Activated B cell treated with CpG ODN at 0.5 μM for 24 hours (primary cell): ENCODE data around the gene RFX8. TPM values are rescaled to one million over a fixed set of nuclear protein-coding genes. Genes with fewer than 3 reads are reported as not detected.

Experiments used
- ATAC-seq: fragments of 200-7000 bp; cut with Tn5 transposase; one replicate; pipeline ENCODE4 v1.10.0; 2021; ENCODE audit warnings: low read depth, mild to moderate bottlenecking, moderate library complexity
- CTCF ChIA-PET: fragments of 350-600 bp; sonication (Branson Sonifier 250); formaldehyde crosslinking; loops from one replicate; lab custom pipeline; 2021; ENCODE audit warnings: antibody characterized with exemption; lab: Charles Lee
- POLR2A ChIA-PET: fragments of 350-600 bp; sonication (Branson Sonifier 250); formaldehyde crosslinking; loops from one replicate; lab custom pipeline; 2021; ENCODE audit warnings: antibody characterized with exemption; lab: Charles Lee
- DNase-seq: peaks from one replicate; pipeline ENCODE4 v3.0.0; 2022
- H3K27ac Mint-ChIP-seq: one replicate; pipeline ENCODE4 v1.8.0; 2020; ENCODE audit warnings: mixed read lengths
- H3K27me3 Mint-ChIP-seq: one replicate; pipeline ENCODE4 v1.8.0; 2021; ENCODE audit warnings: mixed read lengths
- H3K36me3 Mint-ChIP-seq: one replicate; pipeline ENCODE4 v1.8.0; 2021; ENCODE audit warnings: low read depth, mixed read lengths
- H3K4me1 Mint-ChIP-seq: one replicate; pipeline ENCODE4 v1.8.0; 2021; ENCODE audit warnings: mixed read lengths
- H3K4me3 Mint-ChIP-seq: one replicate; pipeline ENCODE4 v1.8.0; 2020; ENCODE audit warnings: mild to moderate bottlenecking, mixed read lengths
- H3K9me3 Mint-ChIP-seq: one replicate; pipeline ENCODE4 v1.8.0; 2020; ENCODE audit warnings: mixed read lengths
- intact Hi-C: fragments of 100-400 bp; cut with micrococcal nuclease; formaldehyde crosslinking; loops from one replicate; pipeline ENCODE4 v1.15.1; 2024
- total RNA-seq: library from RNA; stranded (reverse); gene quantifications from 2 replicates; pipeline ENCODE4 v1.2.3, GENCODE V29; 2022
- TF ChIP-seq, protein P1 (sequence below): fragments of 200-600 bp; IDR thresholded peaks from one replicate; pipeline ENCODE4 v1.8.0; 2022; ENCODE audit warnings: antibody characterized with exemption, mild to moderate bottlenecking

RFX8 gene
- total RNA-seq, 1 donor from 2014 or later = not detected

DNA sequence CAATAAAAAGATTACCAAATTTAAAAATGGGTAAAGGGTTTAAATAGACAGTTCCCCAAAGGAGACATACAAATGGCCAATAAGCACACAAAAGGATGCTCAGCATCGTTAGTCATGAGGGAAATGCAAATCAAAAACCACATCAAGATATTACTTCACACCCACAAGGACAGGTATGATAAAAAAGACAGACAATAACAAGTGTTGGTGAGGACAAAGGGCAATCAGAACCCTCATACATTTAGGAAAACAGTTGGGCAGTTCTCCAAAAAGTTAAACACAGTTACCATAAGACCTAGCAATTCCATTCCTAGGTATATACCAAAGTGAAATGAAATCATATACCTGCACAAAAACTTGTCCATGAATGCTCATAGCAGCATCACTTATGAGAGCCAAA lies 102.1 kb downstream of the RFX8 start:
- no peak overlapping the region for H3K4me3 Mint-ChIP-seq
- intact Hi-C loops = no loop called here
- H3K36me3 Mint-ChIP-seq = no peaks in the 10 kb centered on the region
- ATAC-seq = no peak
- H3K4me1 Mint-ChIP-seq = no peaks in the 10 kb centered on the region
- H3K9me3 Mint-ChIP-seq = peaks cover 17% of the 10 kb centered on the region
- H3K27ac Mint-ChIP-seq = peak overlapping the region; percentile 59
- ChIA-PET CTCF (no interaction called here), POLR2A (no interaction called here)
- TF ChIP-seq, protein P1, sequence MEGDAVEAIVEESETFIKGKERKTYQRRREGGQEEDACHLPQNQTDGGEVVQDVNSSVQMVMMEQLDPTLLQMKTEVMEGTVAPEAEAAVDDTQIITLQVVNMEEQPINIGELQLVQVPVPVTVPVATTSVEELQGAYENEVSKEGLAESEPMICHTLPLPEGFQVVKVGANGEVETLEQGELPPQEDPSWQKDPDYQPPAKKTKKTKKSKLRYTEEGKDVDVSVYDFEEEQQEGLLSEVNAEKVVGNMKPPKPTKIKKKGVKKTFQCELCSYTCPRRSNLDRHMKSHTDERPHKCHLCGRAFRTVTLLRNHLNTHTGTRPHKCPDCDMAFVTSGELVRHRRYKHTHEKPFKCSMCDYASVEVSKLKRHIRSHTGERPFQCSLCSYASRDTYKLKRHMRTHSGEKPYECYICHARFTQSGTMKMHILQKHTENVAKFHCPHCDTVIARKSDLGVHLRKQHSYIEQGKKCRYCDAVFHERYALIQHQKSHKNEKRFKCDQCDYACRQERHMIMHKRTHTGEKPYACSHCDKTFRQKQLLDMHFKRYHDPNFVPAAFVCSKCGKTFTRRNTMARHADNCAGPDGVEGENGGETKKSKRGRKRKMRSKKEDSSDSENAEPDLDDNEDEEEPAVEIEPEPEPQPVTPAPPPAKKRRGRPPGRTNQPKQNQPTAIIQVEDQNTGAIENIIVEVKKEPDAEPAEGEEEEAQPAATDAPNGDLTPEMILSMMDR = no peak
- no peaks in the 10 kb centered on the region for H3K27me3 Mint-ChIP-seq
- no peak for DNase-seq

DNA sequence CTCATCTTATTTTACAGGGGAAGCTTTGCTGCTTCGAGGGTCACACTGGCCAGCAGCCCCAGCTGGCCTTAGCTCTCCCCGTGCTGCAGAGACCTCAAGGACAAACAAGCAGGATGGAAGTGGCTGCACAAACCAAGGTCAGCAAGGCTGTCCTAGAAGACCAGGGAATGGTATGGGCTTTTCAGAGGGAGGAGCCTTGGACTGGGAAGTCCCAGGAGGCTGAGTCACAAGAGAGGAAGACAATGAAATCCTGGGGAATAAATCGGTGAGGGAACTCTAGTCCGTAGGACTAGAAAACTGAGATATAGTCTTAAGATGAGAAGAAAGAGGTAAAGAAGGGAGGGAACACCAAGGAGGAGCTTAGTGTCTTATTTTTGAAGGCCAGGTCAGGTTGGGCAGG lies 103.3 kb downstream of the RFX8 start:
- TF ChIP-seq, protein P1 = no peak
- POLR2A ChIA-PET = no interaction called here
- CTCF ChIA-PET = interaction anchor here (1.3 kb wide), 1 partner anchor 29 kb away, joined by 4 read pairs; no protein-coding TSS in a partner anchor
- DNase-seq = no peak
- Mint-ChIP-seq H3K27me3 (no peaks in the 10 kb centered on the region), H3K4me1 (no peaks in the 10 kb centered on the region), H3K9me3 (peaks cover 17% of the 10 kb centered on the region), H3K27ac (no peak overlapping the region), H3K4me3 (no peak overlapping the region), H3K36me3 (no peaks in the 10 kb centered on the region)
- no peak for ATAC-seq
- intact Hi-C loops = no loop called here

- H3K4me3 Mint-ChIP-seq = no peak overlapping the region
- no peaks in the 10 kb centered on the region for H3K36me3 Mint-ChIP-seq
These were observed 105.8 kb downstream of the RFX8 start for GRCh38 chr2:101369100-101369499.

DNA sequence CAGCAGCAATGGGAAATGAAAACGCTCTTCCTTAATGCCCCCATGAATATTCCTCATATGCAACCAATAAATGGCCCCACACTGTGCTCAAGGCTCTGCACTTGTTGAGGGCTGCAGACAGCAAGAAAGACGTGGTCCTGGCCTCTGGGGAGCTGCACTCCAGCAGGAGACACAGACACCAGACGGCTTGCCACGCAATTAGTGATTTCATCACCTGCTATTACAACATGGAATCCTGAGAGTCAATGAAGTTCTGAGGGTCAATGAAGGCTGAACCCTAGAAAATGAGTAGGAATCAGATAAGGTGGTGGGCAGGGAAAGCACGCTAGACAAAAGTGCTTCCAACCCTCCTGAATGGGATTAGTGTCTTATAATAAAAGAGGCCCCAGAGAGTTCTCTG lies 106.5 kb downstream of the RFX8 start:
- H3K4me1 Mint-ChIP-seq = no peaks in the 10 kb centered on the region
- intact Hi-C loops = no loop called here

More at GRCh38 chr2:101369100-101369499, 105.8 kb downstream of the RFX8 start:
- H3K27me3 Mint-ChIP-seq = no peaks in the 10 kb centered on the region
- ChIA-PET CTCF (no interaction called here), POLR2A (no interaction called here)
- TF ChIP-seq, protein P1 = no peak
- H3K9me3 Mint-ChIP-seq = peaks cover 17% of the 10 kb centered on the region
- H3K27ac Mint-ChIP-seq = no peak overlapping the region
- ATAC-seq (no peak), DNase-seq (no peak)
- no peaks in the 10 kb centered on the region for H3K4me1 Mint-ChIP-seq
- intact Hi-C loops = no loop called here

GRCh38 chr2:101367508-101367907 lies 107.4 kb downstream of the RFX8 start:
- CTCF ChIA-PET = interaction anchor here (0.8 kb wide), 1 partner anchor 26 kb away, joined by 4 read pairs; no protein-coding TSS in a partner anchor
- intact Hi-C loops = no loop called here
- H3K4me1 Mint-ChIP-seq = peaks cover 1% of the 10 kb centered on the region

More for the DNA sequence above, 106.5 kb downstream of the RFX8 start:
- TF ChIP-seq, protein P1 = no peak
- Mint-ChIP-seq H3K27ac (no peak overlapping the region), H3K27me3 (no peaks in the 10 kb centered on the region), H3K4me3 (no peak overlapping the region), H3K36me3 (no peaks in the 10 kb centered on the region), H3K9me3 (peaks cover 15% of the 10 kb centered on the region)
- no peak for ATAC-seq
- CTCF ChIA-PET = no interaction called here
- POLR2A ChIA-PET = interaction anchor here (0.7 kb wide), 1 partner anchor 41 kb away, joined by 4 read pairs; no protein-coding TSS in a partner anchor
- DNase-seq = no peak

More at GRCh38 chr2:101367508-101367907, 107.4 kb downstream of the RFX8 start:
- Mint-ChIP-seq H3K27ac (no peak overlapping the region), H3K27me3 (no peaks in the 10 kb centered on the region), H3K9me3 (peaks cover 8% of the 10 kb centered on the region), H3K36me3 (no peaks in the 10 kb centered on the region), H3K4me3 (no peak overlapping the region)
- DNase-seq (no peak), ATAC-seq (no peak)
- TF ChIP-seq, protein P1 = no peak
- POLR2A ChIA-PET = interaction anchor here (0.7 kb wide), 1 partner anchor 42 kb away, joined by 4 read pairs; no protein-coding TSS in a partner anchor
